NCI-H1105 treated with DMSO at 0.1 percent for 48 hours (cell line): ENCODE results near the gene NDUFS3.
"Not testable (repeated sequence)": the region's sequence is repeated elsewhere in the genome, so short reads cannot be mapped to it uniquely, and the experiment has no call there.

Experiments
- DNase-seq: peaks from one replicate; lab custom pipeline; 2025; lab: John Stamatoyannopoulos, UW

NDUFS3 gene

GRCh38 chr11:47578524-47579494 is at the start of gene NDUFS3, which contains the start of gene KBTBD4:
Gene NDUFS3 (plus strand): TSS chr11:47579074. CDS start chr11:47579092, 18 bp downstream.
Gene KBTBD4 (minus strand): TSS chr11:47578970. CDS start chr11:47578951, 19 bp downstream.
- peak; percentile 89 for DNase-seq

DNA sequence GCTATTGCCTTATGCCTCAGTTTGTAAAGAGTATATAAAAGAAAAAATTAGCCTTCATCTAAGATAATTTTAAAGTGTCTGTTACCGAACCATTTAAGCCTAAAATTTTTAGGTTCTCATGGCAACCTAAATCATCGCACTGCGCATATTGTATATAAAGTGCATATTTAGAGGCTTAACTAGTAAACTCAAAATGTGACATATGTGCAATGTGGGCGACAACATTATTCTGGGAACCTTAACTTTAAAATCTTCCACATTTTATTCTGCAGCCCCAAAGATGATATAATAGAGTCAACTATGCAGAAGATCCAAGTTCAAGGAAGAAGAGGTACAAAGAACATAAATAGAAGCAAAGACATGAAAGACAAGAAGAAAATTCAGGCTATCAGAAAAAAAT is 48.9 kb upstream of the NDUFS3 start:
- DNase-seq, result no peak

DNA sequence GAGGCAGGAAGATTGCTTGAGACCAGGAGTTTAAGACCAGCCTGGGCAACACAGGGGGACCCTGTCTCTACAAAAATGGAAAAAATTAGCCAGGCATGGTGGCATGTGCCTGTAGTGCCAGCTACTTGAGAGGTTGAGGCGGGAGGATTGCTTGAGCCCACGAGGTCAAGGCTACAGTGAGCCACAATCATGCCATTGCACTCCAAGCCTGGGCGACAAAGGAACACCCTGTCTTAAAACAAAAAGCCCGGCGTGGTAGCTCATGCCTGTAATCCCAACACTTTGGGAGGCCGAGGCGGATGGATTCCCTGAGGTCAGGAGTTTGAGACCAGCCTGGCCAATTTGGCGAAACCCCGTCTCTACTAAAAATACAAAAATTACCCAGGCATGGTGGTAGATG is 48.2 kb upstream of the NDUFS3 start:
- not testable (repeated sequence) for DNase-seq

GRCh38 chr11:47531666-47532065 is 47.2 kb upstream of the NDUFS3 start:
- DNase-seq, result no peak

GRCh38 chr11:47532597-47533213 is 46.2 kb upstream of the NDUFS3 start:
- DNase-seq, result no peak

- DNase-seq, result no peak
These were observed 45.2 kb upstream of the NDUFS3 start for GRCh38 chr11:47533690-47534151.

- DNase-seq, result no peak
These were observed 44.1 kb upstream of the NDUFS3 start for GRCh38 chr11:47534704-47535251.

GRCh38 chr11:47536915-47537314 is 42.0 kb upstream of the NDUFS3 start:
- no peak for DNase-seq

DNA sequence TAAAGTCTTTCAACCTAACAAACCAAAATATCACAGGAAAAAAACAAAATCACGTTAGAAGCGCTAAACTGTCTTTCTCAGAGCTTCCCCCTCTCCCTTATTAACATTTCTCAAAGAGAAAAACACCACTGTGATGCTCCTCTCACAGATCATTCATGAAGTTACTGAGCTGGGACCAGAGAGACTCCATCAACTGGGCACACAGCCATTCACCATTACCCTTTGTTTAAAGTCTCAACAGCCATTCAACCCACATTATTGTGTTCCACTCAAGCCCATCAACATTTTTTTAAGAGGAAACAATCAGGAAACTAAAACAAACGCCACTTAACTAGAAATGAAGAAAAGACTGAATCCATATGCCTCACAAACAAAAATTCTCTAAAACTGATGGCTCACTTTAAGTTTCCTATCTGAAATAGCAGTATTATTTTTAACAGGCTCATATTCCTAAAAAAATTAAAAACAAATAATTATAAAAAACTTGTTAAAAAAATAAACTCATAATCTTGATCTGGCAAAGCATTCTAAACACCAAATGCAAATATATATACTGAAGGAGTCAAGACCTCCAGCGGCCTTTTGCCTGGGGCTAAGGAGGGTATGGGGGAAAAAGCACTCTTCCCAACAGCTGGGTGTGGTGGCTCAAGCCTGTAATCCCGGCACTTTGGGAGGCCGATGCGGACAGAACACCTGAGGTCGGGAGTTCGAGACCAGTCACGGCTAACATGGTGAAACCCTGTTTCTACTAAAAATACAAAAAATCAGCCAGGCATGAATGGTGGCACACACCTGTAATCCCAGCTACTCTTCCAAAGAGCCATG is 39.9 kb upstream of the NDUFS3 start:
- peak; percentile 93 for DNase-seq

DNA sequence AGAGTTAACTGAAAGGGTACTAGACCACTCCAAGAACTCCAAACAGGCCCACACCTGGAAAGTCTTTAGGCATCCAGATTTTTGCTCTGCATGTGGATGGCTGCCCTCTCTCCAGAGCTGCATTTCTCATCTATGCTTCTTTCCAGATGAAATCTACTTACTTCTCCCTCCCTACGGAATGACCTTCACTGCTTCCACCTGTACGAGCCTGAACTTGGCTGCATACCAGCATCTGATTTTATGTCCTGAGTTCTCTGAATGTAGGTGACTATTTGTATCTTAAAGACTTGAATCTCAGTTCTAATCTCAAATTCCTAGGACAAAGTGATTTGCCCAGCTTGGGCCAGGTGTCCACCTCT is 39.2 kb upstream of the NDUFS3 start:
- peak; percentile 24 for DNase-seq

GRCh38 chr11:47541070-47541469 is 37.8 kb upstream of the NDUFS3 start:
- DNase-seq, result no peak

DNA sequence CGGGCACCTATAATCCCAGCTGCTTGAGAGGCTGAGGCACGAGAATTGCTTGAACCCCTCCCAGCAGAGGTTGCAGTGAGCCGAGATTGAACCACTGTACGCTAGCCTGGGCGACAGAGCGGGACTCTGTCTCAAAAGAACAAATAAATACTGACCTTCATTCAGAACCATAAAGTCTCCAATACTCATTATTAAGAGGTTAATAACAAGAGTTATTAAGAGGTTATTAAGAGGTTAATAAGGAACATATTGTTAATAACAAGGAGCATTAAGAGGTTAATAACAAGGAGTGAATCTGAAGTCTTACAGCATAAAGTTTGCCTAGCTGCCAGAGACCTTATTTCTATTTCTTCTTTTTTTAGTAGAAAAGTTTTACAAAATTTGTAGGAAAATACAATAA is 33.6 kb upstream of the NDUFS3 start:
- no peak for DNase-seq

DNA sequence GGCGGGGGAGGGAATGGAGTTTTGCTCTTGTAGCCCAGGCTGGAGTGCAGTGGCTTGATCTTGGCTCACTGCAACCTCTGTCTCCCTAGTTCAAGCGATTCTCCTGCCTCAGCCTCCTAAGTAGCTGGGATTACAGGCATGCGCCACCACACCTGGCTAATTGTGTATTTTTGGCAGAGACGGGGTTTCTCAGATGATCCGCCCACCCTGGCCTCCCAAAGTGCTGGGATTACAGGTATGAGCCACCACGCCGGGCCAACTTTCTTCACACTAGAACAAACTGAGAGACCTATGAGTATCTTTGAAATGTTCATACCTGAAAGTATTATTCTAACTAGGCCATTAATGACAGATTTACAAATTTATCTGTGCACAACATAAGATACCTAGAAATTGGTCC is 32.6 kb upstream of the NDUFS3 start:
- not testable (repeated sequence) for DNase-seq

DNA sequence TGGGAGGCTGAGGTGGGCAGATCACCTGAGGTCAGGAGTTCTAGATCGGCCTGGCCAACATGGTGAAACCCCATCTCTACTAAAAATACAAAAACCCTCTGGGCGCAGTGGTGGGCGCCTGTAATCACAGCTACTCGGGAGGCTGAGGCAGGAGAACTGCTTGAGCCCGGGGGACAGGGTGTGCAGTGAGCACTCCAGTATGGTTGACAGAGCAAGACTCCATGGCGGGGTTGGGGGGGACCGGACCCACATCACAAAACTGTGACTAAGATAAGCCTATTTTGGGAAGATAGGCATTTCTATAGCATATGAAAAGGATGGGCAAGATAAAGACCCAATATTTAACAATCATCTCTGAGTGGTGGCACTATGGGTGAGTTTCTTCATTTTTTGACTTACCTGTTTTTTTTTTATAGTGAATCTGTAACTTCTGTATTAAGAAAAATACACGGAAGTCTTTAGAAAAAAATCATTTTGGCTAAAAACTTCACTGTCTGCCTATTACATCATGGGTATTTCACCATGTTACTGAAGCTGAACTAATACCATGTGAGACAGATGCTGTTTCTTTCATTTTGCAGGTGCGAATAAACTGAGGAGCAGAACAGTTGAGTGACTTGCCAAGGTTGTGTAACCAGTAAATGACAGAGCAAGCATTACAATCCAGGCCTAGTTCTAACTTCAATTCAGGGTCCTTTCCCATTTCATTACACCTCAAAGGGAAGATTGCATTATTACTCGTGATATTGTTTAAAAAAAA is 28.4 kb upstream of the NDUFS3 start:
- DNase-seq, result no peak

DNA sequence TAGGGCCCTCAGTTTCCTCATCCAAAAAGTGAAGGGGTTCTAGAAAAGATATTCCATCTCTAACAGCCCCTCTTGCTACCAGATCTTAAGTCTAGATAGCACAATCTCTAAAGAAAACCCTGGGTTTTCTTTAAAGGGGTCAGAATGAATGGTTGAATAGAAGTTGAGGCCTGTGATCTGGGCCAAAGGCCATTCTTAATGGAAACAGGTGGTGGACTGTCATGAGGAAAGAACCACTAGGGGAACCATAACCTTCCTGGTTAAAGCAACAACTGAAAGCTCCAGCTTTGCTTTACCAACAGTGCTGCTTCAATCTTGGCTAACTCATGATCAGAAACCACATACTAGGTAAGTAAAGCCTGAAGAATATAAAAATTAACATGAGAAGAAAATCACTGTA is 27.8 kb upstream of the NDUFS3 start:
- no peak for DNase-seq

DNA sequence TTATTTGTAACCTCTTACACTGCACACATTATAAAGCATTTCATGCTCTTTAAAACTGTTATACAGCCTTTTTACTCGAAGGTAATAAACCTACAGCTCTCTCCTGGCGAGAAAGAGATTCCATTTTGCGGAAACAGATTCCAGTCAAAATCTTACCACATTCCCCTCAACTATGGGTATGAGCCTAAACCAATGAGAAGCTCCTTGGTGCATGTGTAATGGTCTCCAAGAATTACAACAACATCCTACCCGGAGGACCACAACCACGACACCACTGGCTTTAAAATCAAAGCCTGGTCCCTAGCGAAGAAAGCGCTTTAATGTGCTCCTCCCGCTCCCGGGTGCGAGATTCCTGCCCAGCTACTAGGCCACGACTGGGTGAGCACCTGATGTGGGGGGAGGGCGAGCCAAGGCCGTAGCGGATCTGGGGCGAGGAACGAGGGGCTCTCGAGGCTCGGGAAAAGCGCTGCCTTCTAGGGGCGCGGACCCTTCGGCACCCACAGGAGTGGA is 26.8 kb upstream of the NDUFS3 start:
- peak; percentile 39 for DNase-seq

DNA sequence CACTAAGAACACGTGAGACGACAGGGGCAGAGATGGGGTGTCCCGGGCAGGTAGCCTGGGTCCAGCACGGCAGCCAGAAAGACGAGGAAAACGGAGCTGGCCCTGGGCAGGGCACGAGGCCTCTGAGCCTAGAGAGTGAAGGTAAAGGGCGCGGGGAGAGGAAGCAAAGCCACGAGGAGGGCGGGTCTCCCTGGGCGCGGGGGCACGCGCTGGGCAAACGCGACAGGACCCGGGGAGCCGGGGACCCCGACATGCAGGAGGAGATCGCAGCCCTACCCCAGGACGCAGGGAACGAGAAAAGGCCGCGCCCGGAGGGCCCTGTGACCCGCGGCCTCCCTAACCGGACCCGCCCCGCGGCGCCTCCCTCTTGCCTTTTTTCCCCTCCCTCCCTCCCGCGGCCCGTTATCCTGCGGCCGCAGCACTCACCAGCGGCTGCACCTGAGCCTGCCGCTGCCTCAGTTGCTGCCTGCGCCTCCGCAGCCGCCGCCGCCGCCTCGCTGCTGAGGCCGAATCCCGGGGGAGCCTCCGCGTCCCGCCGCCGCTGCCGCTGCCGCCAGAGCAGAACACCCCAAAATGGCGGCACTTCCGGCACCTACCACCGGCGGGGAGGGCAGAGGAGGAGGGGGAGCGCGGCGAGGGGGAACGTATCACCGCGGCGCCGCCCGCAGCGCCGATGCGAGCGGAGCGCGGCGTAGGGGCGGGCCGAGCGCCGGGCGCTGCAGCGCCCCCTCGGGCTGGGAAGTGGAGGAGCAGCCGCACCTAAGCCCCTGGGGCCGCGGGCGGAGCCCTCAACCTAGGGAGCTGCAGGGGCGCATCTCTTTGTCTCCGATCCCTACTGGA is 26.1 kb upstream of the NDUFS3 start, which contains the start of gene CELF1:
Gene CELF1 (minus strand): TSS at position 567 of the 840 bp plus-strand sequence. CDS start 53,609 bp downstream, outside the sequence.
- peak; percentile 93 for DNase-seq

DNA sequence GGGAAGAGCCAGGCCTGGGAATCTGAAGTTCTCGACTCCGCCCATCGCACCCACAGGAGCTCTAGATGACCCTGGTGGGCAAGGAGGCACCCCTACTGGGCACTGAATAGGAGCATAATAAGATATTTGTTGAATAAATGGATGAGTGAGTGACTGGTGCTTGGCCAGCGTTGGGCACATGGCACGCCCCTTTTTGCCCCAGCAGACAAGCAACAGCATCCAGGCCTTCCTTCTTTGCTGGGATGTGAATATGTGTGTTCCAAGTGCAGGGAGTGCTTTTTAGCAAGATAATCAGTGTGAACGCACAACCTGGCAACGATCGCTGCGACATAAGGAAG is 25.5 kb upstream of the NDUFS3 start:
- DNase-seq, result no peak

GRCh38 chr11:47557004-47557403 is 21.9 kb upstream of the NDUFS3 start:
- DNase-seq, result not testable (repeated sequence)

DNA sequence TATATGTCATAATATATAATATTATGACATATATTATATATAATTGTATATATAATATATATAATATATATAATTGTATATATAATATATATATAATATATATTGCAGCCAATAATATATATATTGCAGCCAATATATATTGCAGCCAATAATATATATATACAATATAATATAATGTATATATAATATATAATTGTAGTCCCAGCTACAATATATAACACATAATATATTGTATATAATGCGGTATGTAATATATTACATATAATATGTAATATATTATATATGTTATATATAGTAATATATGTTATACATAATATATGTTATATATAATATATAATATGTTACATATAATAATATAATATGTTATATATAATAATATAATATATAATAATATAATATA is 20.2 kb upstream of the NDUFS3 start:
- no peak for DNase-seq
